Measurements from ENCODE around the gene TRNAU1AP. TPM values are rescaled to one million over a fixed set of nuclear protein-coding genes. Genes with fewer than 3 reads are reported as not detected.

Gene TRNAU1AP
- total and polyA plus RNA-seq, 2 of the 13 experiments (the other 11 are each of a cell fraction or from before 2014, with no cell fraction given): 29.0 to 42.9 TPM

- H3K4me3 ChIP-seq (replicated peaks in 1 of 3; ENCODE audit: insufficient read depth in 1 of 3, low read depth in 2 of 3, low read length in 3 of 3): peak within 1 kb of the TSS; percentile 70 to 91 (median 72)
- in situ Hi-C loops (cut with HindIII; ENCODE audit: extremely low pct_ligation_motif_present, low pct_unique_long_range_greater_than_20kb): loop anchor here (25.0 kb wide), 1 partner anchor 355 kb away; the partner anchor contains the start of genes ATP5IF1 and DNAJC8
- BruUV-seq (replicated peaks): no TSS peak
- peak within 1 kb of the TSS; percentile 50 for H2AFZ ChIP-seq (ENCODE audit: low read length)
- no peak for FAIRE-seq
- H4K20me1 ChIP-seq (ENCODE audit: insufficient read depth, low read length): peaks cover 11% of the 10 kb centered on the region; the same call in 1 of the 2 replicates
- 0% methylated on average over 7 of the region's 13 CpGs for WGBS (ENCODE audit: low lambda C conversion rate)
- intact Hi-C loops (cut with micrococcal nuclease; ENCODE audit: unreplicated experiment): no loop called here
- ChIA-PET POLR2A (interaction anchor here (1.2 to 7.8 kb wide), 4 partner anchors 12 to 154 kb away, joined by 3 to 139 read pairs (median 3); no protein-coding TSS in a partner anchor), CTCF (ENCODE audit: low intra/inter-chr PET ratio, low total read pairs) (no interaction called here)
- H3K36me3 ChIP-seq (replicated peaks in 1 of 2; ENCODE audit: control insufficient read depth in 1 of 2, insufficient read depth in 2 of 2, low read length in 2 of 2): no peaks in the 10 kb centered on the region; a peak in 2 of 5 replicates
- H3K79me2 ChIP-seq (ENCODE audit: insufficient read depth, low read length): peaks cover 14% of the 10 kb centered on the region
- DNase-seq (ENCODE audit: low spot score): peak; percentile 84
- H3K9ac ChIP-seq (ENCODE audit: insufficient read depth, low read depth, low read length): peak within 1 kb of the TSS; percentile 88
- no peaks in the 10 kb centered on the region; a peak in 1 of 5 replicates for H3K27me3 ChIP-seq (ENCODE audit: control insufficient read depth in 1 of 2, insufficient read depth in 2 of 2, low read length in 2 of 2)
- ATAC-seq: peak; percentile 87
- H3K9me3 ChIP-seq (ENCODE audit: low read length): no peaks in the 10 kb centered on the region
- peaks cover 79% of the 10 kb centered on the region for H3K4me1 ChIP-seq (ENCODE audit: insufficient read depth, low read length)
- peak within 1 kb of the TSS; percentile 83 for H3K4me2 ChIP-seq (ENCODE audit: low read depth, low read length)
- peak within 1 kb of the TSS; percentile 91 for H3K27ac ChIP-seq (ENCODE audit: extremely low read length, insufficient read depth, low read length)
- TF ChIP-seq MED8 (CRISPR knock-in tag; IDR thresholded peaks at IDR 0.05; ENCODE audit: insufficient replicate concordance) (no peak), SOX13 (IDR thresholded peaks at IDR 0.05) (no peak), SOX13 (CRISPR knock-in tag; conservative IDR thresholded peaks at IDR 0.05 in 1 of 2, IDR thresholded peaks at IDR 0.05 in 1 of 2) (no peak), PRDM15 (CRISPR knock-in tag; IDR thresholded peaks at IDR 0.05) (no peak), CBX5 (CRISPR knock-in tag; IDR thresholded peaks at IDR 0.05; ENCODE audit: borderline replicate concordance) (no peak), SAP130 (CRISPR knock-in tag; IDR thresholded peaks at IDR 0.05; ENCODE audit: low read depth) (peak; percentile 47), HOXA7 (CRISPR knock-in tag; IDR thresholded peaks at IDR 0.05) (no peak), PHF8 (CRISPR knock-in tag; IDR thresholded peaks at IDR 0.05) (0 out of 2 replicates have a peak, but pooled peaks have one; percentile 24), ZNF350 (CRISPR knock-in tag; IDR thresholded peaks at IDR 0.05; ENCODE audit: borderline replicate concordance, low read depth) (no peak), ZNF501 (CRISPR knock-in tag; IDR thresholded peaks at IDR 0.05) (no peak), ZNF362 (CRISPR knock-in tag; IDR thresholded peaks at IDR 0.05; ENCODE audit: borderline replicate concordance) (no peak), ZNF775 (CRISPR knock-in tag; IDR thresholded peaks at IDR 0.05; ENCODE audit: borderline replicate concordance) (no peak), RNF219 (CRISPR knock-in tag; IDR thresholded peaks at IDR 0.05) (no peak), SNAI1 (CRISPR knock-in tag; IDR thresholded peaks at IDR 0.05; ENCODE audit: borderline replicate concordance) (no peak), ZC3H13 (CRISPR knock-in tag; IDR thresholded peaks at IDR 0.05) (peak; percentile 68; the same call in 1 of the 2 replicates), ESRRA (CRISPR knock-in tag; IDR thresholded peaks at IDR 0.05; ENCODE audit: low read depth) (no peak), FLYWCH1 (CRISPR knock-in tag; IDR thresholded peaks at IDR 0.05) (no peak), ZBTB38 (CRISPR knock-in tag; IDR thresholded peaks at IDR 0.05) (peak; percentile 62)
Measured at GRCh38 chr1:28591708-28592320, 38.9 kb downstream of the TRNAU1AP start, which contains the start of gene RAB42. Gene RAB42 (plus strand): TSS chr1:28592265. CDS start chr1:28592512, 247 bp downstream.
